ENCODE measurements around the gene ITGB5.

DNA sequence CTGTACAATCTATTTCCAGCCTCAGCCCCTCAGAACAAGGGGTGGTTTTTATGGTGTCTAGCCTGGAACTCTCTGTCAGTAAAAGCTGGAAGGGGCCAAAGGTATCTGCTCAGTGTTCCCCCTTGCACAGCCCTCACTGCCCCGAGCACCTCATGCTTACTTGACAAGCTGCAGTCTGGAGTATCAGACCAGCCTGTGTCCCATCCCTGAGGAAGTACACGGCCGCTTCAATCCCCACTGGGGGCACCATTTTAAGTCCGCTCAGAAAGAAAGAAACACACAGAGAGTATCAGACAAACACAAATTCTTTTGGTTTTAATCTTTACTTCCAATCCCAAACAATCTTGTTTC, 124.5 kb downstream of the ITGB5 start:
- no peak for TF ChIP-seq EZH2 (IDR thresholded peaks at IDR 0.05; ENCODE audit: borderline replicate concordance, low read depth, low read length, poor library complexity, severe bottlenecking)
- TF ChIP-seq, protein P1, sequence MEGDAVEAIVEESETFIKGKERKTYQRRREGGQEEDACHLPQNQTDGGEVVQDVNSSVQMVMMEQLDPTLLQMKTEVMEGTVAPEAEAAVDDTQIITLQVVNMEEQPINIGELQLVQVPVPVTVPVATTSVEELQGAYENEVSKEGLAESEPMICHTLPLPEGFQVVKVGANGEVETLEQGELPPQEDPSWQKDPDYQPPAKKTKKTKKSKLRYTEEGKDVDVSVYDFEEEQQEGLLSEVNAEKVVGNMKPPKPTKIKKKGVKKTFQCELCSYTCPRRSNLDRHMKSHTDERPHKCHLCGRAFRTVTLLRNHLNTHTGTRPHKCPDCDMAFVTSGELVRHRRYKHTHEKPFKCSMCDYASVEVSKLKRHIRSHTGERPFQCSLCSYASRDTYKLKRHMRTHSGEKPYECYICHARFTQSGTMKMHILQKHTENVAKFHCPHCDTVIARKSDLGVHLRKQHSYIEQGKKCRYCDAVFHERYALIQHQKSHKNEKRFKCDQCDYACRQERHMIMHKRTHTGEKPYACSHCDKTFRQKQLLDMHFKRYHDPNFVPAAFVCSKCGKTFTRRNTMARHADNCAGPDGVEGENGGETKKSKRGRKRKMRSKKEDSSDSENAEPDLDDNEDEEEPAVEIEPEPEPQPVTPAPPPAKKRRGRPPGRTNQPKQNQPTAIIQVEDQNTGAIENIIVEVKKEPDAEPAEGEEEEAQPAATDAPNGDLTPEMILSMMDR (conservative IDR thresholded peaks at IDR 0.05; ENCODE audit: low read depth, low read length): no peak
